ENCODE results near the gene SLC35D1.

The SLC35D1 gene

GRCh38 chr1:67058761-67059160 lies 4.8 kb upstream of the SLC35D1 start:
- no peaks in the 10 kb centered on the region for H4K20me1 ChIP-seq (ENCODE audit: insufficient read depth)
- no peak overlapping the region for H2AFZ ChIP-seq (ENCODE audit: low read depth)
- H3K36me3 ChIP-seq (ENCODE audit: insufficient read depth): no peaks in the 10 kb centered on the region
- no peak overlapping the region for H3K4me3 ChIP-seq (IDR thresholded peaks at IDR 0.05; ENCODE audit: insufficient read depth, low read depth, low read length)
- H3K9ac ChIP-seq: no peak overlapping the region
- H3K27me3 ChIP-seq (ENCODE audit: insufficient read depth, low read depth): no peaks in the 10 kb centered on the region
- H3K79me2 ChIP-seq (ENCODE audit: insufficient read depth, low read depth): no peaks in the 10 kb centered on the region
- no peak overlapping the region for H3K27ac ChIP-seq
- H3K4me1 ChIP-seq (ENCODE audit: low read depth, poor library complexity, severe bottlenecking): peaks cover 3% of the 10 kb centered on the region
- no peak overlapping the region for H3K4me2 ChIP-seq
- no peak for TF ChIP-seq CTCF (conservative IDR thresholded peaks at IDR 0.05; ENCODE audit: low read depth, low read length)

GRCh38 chr1:67058242-67058641 lies 4.3 kb upstream of the SLC35D1 start:
- no peak for TF ChIP-seq CTCF (conservative IDR thresholded peaks at IDR 0.05; ENCODE audit: low read depth, low read length)
- H3K4me1 ChIP-seq (ENCODE audit: low read depth, poor library complexity, severe bottlenecking): peaks cover 3% of the 10 kb centered on the region

GRCh38 chr1:67053535-67053784 lies 488 bp downstream of the SLC35D1 start:
- Histone ChIP-seq H4K20me1 (ENCODE audit: insufficient read depth) (no peaks in the 10 kb centered on the region), H3K27me3 (ENCODE audit: insufficient read depth, low read depth) (no peaks in the 10 kb centered on the region), H3K4me2 (peak overlapping the region; percentile 92), H3K36me3 (ENCODE audit: insufficient read depth) (no peaks in the 10 kb centered on the region), H2AFZ (ENCODE audit: low read depth) (peak overlapping the region; percentile 88), H3K4me3 (IDR thresholded peaks at IDR 0.05; ENCODE audit: insufficient read depth, low read depth, low read length) (peak overlapping the region; percentile 44), H3K4me1 (ENCODE audit: low read depth, poor library complexity, severe bottlenecking) (peaks cover 21% of the 10 kb centered on the region), H3K27ac (peak overlapping the region; percentile 88), H3K9ac (peak overlapping the region; percentile 85), H3K79me2 (ENCODE audit: insufficient read depth, low read depth) (peaks cover 49% of the 10 kb centered on the region)
- TF ChIP-seq CTCF (conservative IDR thresholded peaks at IDR 0.05; ENCODE audit: low read depth, low read length): no peak

More at GRCh38 chr1:67058242-67058641, 4.3 kb upstream of the SLC35D1 start:
- Histone ChIP-seq H3K9ac (no peak overlapping the region), H3K4me2 (no peak overlapping the region), H2AFZ (ENCODE audit: low read depth) (no peak overlapping the region), H3K27me3 (ENCODE audit: insufficient read depth, low read depth) (no peaks in the 10 kb centered on the region), H3K27ac (no peak overlapping the region), H3K4me3 (IDR thresholded peaks at IDR 0.05; ENCODE audit: insufficient read depth, low read depth, low read length) (no peak overlapping the region), H4K20me1 (ENCODE audit: insufficient read depth) (no peaks in the 10 kb centered on the region), H3K79me2 (ENCODE audit: insufficient read depth, low read depth) (peaks cover 1% of the 10 kb centered on the region), H3K36me3 (ENCODE audit: insufficient read depth) (no peaks in the 10 kb centered on the region)

- Histone ChIP-seq H3K4me2 (peak overlapping the region; percentile 92), H3K4me3 (IDR thresholded peaks at IDR 0.05; ENCODE audit: insufficient read depth, low read depth, low read length) (no peak overlapping the region), H3K79me2 (ENCODE audit: insufficient read depth, low read depth) (peaks cover 52% of the 10 kb centered on the region), H4K20me1 (ENCODE audit: insufficient read depth) (no peaks in the 10 kb centered on the region), H3K27ac (peak overlapping the region; percentile 88), H3K36me3 (ENCODE audit: insufficient read depth) (no peaks in the 10 kb centered on the region), H2AFZ (ENCODE audit: low read depth) (peak overlapping the region; percentile 88), H3K4me1 (ENCODE audit: low read depth, poor library complexity, severe bottlenecking) (peaks cover 21% of the 10 kb centered on the region), H3K9ac (peak overlapping the region; percentile 85), H3K27me3 (ENCODE audit: insufficient read depth, low read depth) (no peaks in the 10 kb centered on the region)
- no peak for TF ChIP-seq CTCF (conservative IDR thresholded peaks at IDR 0.05; ENCODE audit: low read depth, low read length)
Observed at GRCh38 chr1:67052741-67053534, 1.0 kb downstream of the SLC35D1 start.
